Endodermal cell (in vitro differentiated cells): ENCODE measurements around the gene PLAAT3. TPM values are rescaled to one million over a fixed set of nuclear protein-coding genes. Genes with fewer than 3 reads are reported as not detected.

Experiments used
- DNase-seq: peaks from one replicate; pipeline ENCODE4 v3.0.0-alpha.2; 2017
- H3K27ac ChIP-seq: 2 replicates; pipeline ENCODE4 v1.5.1; 2013; ENCODE audit warnings: mild to moderate bottlenecking, low read depth, low read length, moderate library complexity
- H3K27me3 ChIP-seq: 2 replicates; pipeline ENCODE4 v1.6.1; 2013; ENCODE audit warnings: mild to moderate bottlenecking, low read length, moderate library complexity; ENCODE audit not compliant: insufficient read depth, control insufficient read depth, poor library complexity, severe bottlenecking
- H3K36me3 ChIP-seq: 2 replicates; pipeline ENCODE4 v1.7.0; 2013; ENCODE audit warnings: mild to moderate bottlenecking, low read length, moderate library complexity; ENCODE audit not compliant: control insufficient read depth, insufficient read depth
- H3K4me1 ChIP-seq: one replicate; pipeline ENCODE4 v1.7.0; 2013; ENCODE audit warnings: low read length; ENCODE audit not compliant: control insufficient read depth, insufficient read depth
- H3K4me3 ChIP-seq: 2 replicates; pipeline ENCODE4 v1.5.1; 2013; ENCODE audit warnings: mild to moderate bottlenecking, low read length, moderate library complexity
- H3K9ac ChIP-seq: 2 replicates; pipeline ENCODE4 v1.6.1; 2013; ENCODE audit warnings: mild to moderate bottlenecking, low read length, moderate library complexity; ENCODE audit not compliant: poor library complexity, severe bottlenecking; ENCODE audit errors: extremely low read depth
- H3K9me3 ChIP-seq: 2 replicates; pipeline ENCODE4 v1.6.1; 2013; ENCODE audit warnings: mild to moderate bottlenecking, low read length, moderate library complexity; ENCODE audit not compliant: control insufficient read depth
- H3K27ac Mint-ChIP-seq: 2 replicates; pipeline ENCODE4 v1.8.0; 2020; ENCODE audit warnings: mixed read lengths
- H3K27me3 Mint-ChIP-seq: 2 replicates; pipeline ENCODE4 v1.8.0; 2021; ENCODE audit warnings: mild to moderate bottlenecking, mixed read lengths; ENCODE audit not compliant: insufficient read depth
- H3K36me3 Mint-ChIP-seq: 2 replicates; pipeline ENCODE4 v1.8.0; 2020; ENCODE audit warnings: low read depth, mixed read lengths
- H3K4me1 Mint-ChIP-seq: 2 replicates; pipeline ENCODE4 v1.8.0; 2020; ENCODE audit warnings: mixed read lengths
- H3K4me3 Mint-ChIP-seq: 2 replicates; pipeline ENCODE4 v1.8.0; 2020; ENCODE audit warnings: mild to moderate bottlenecking, moderate library complexity, mixed read lengths
- H3K9me3 Mint-ChIP-seq: 2 replicates; pipeline ENCODE4 v1.8.0; 2020; ENCODE audit warnings: mild to moderate bottlenecking, mixed read lengths
- CTCF ChIP-seq: fragments of 200-600 bp; sonication (generic); conservative IDR thresholded peaks from 2 replicates; pipeline ENCODE4 v1.5.0; 2021; ENCODE audit warnings: antibody characterized with exemption, mild to moderate bottlenecking
- WGBS, 2 experiments: methylation state at CpG; one replicate each; pipeline versions ENCODE4 v1.1.5 to v1.1.7; 2013; ENCODE audit warnings: missing lambda C conversion rate in 2 of 2, mixed read lengths in 1 of 2; ENCODE audit not compliant: insufficient coverage in 1 of 2, insufficient read length in 1 of 2; 5-methylcytosine and 5-hydroxymethylcytosine counted together
- total RNA-seq, 2 donors: library from RNA; stranded (reverse); fragmentation: NEBNext Ultra II Directional in 1 of 2; extraction: Animal tissue kit (Norgen Biotek cat#: 25700) in 1 of 2; gene quantifications; 2 replicates in 1 of 2; 3 replicates in 1 of 2; pipeline ENCODE4 v1.2.1, GENCODE V29; 2021

The PLAAT3 gene
- total RNA-seq, 2 donors from 2014 or later = 33.5 to 45.9 TPM

DNA sequence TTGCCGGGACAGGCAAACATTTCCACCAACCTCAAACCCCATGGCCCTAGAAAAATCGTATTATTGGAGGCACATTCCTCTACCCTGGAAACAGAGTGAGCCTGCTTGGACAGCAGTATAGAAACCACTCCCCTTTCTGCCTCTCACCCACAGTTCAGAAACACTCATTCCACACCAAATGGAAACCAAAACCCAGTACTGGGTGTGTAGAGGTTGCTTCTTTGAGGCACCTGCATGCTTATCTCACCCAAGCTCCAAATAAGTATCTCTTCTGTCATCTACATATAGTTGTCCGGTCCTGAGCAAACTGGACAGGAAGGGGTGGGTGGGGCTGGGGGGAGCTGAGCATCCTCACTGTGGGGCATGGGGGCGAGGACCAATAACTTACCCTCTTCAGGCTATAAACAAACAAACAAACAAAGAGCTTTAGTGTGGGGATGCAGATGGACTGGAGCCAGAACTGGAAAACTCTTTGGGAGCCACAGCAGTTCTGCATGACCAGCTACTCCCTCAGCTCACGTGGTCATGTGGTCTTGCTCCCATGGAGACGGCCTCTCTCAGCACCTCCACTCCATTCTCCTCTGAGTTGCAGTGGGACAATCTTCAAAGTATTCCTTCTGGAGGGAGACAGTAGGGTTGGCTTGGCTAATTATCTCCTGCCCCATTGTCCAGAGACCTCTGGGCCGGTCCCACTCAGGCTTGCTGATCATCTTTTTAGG lies 50.0 kb downstream of the PLAAT3 start:
- Mint-ChIP-seq H3K36me3 (no peaks in the 10 kb centered on the region), H3K27ac (no peak overlapping the region), H3K9me3 (no peaks in the 10 kb centered on the region), H3K4me1 (peaks cover 10% of the 10 kb centered on the region), H3K27me3 (no peaks in the 10 kb centered on the region), H3K4me3 (no peak overlapping the region)
- no peaks in the 10 kb centered on the region for H3K4me1 ChIP-seq
- no peaks in the 10 kb centered on the region for H3K27me3 ChIP-seq
- 92 to 96% methylated on average over 4 to 5 of the region's 7 CpGs for WGBS, 2 experiments
- DNase-seq = no peak
- H3K9me3 ChIP-seq = no peaks in the 10 kb centered on the region
- H3K9ac ChIP-seq = no peak overlapping the region
- no peaks in the 10 kb centered on the region for H3K36me3 ChIP-seq
- TF ChIP-seq CTCF = no peak
- H3K27ac ChIP-seq = no peak overlapping the region
- no peak overlapping the region for H3K4me3 ChIP-seq

- WGBS, 2 experiments = 95 to 96% methylated on average over 11 to 13 of the region's 13 CpGs
- no peak within 1 kb of the TSS for H3K9ac ChIP-seq
- H3K27ac Mint-ChIP-seq = no peak within 1 kb of the TSS
These were observed 50.8 kb downstream of the PLAAT3 start, which contains the start of gene PLAAT2 for GRCh38 chr11:63563201-63564055. Gene PLAAT2 (minus strand): TSS chr11:63563379. CDS start chr11:63563324, 55 bp downstream.

More at GRCh38 chr11:63563201-63564055, 50.8 kb downstream of the PLAAT3 start, which contains the start of gene PLAAT2:
- TF ChIP-seq CTCF = no peak
- H3K4me1 ChIP-seq = no peaks in the 10 kb centered on the region
- H3K9me3 Mint-ChIP-seq = no peaks in the 10 kb centered on the region
- H3K27me3 ChIP-seq = no peaks in the 10 kb centered on the region
- peaks cover 10% of the 10 kb centered on the region for H3K4me1 Mint-ChIP-seq
- no peak for DNase-seq
- no peaks in the 10 kb centered on the region for H3K36me3 Mint-ChIP-seq
- no peak within 1 kb of the TSS for H3K27ac ChIP-seq
- H3K4me3 Mint-ChIP-seq = no peak within 1 kb of the TSS
- H3K9me3 ChIP-seq = no peaks in the 10 kb centered on the region
- no peak within 1 kb of the TSS for H3K4me3 ChIP-seq
- H3K36me3 ChIP-seq = no peaks in the 10 kb centered on the region
- no peaks in the 10 kb centered on the region for H3K27me3 Mint-ChIP-seq
